ENCODE data around the gene PPP2R2C.

Gene PPP2R2C

GRCh38 chr4:6442555-6442954, 29.9 kb downstream of the PPP2R2C start:
- H4K8ac ChIP-seq (ENCODE audit: low read depth, low read length): no peak overlapping the region
- peak overlapping the region; percentile 40 for H2AK5ac ChIP-seq (ENCODE audit: low read depth, low read length)
- H3K27ac ChIP-seq (replicated peaks; ENCODE audit: low read length): no peak overlapping the region
- no peak overlapping the region for H2AFZ ChIP-seq (ENCODE audit: low read length)
- H3K36me3 ChIP-seq (replicated peaks in 1 of 2; ENCODE audit: control insufficient read depth in 2 of 2, insufficient read depth in 2 of 2, low read length in 2 of 2): no peaks in the 10 kb centered on the region
- H3K23ac ChIP-seq (ENCODE audit: low read depth, low read length, poor library complexity): peak overlapping the region; percentile 12
- H4K91ac ChIP-seq (ENCODE audit: low read depth, low read length, poor library complexity): no peak overlapping the region
- peaks cover 11 to 13% of the 10 kb centered on the region in 2 donors for H3K4me1 ChIP-seq (ENCODE audit: control insufficient read depth in 2 of 2, insufficient read depth in 1 of 2, low read depth in 1 of 2, low read length in 2 of 2)
- no peak overlapping the region for H2BK5ac ChIP-seq (ENCODE audit: low read length)
- peaks cover 0 to 35% (median 0%) of the 10 kb centered on the region in 3 experiments for H3K27me3 ChIP-seq (ENCODE audit: control insufficient read depth in 3 of 3, insufficient read depth in 3 of 3, low read depth in 1 of 3, low read length in 3 of 3)
- H3K4me2 ChIP-seq (ENCODE audit: insufficient read depth, low read length, poor library complexity, severe bottlenecking): no peak overlapping the region
- no peak overlapping the region for H2BK120ac ChIP-seq (ENCODE audit: low read depth, low read length)
- H2BK12ac ChIP-seq (ENCODE audit: low read length): no peak overlapping the region
- no CpG with 5 or more reads among the region's 8 CpGs for WGBS, 2 donors (ENCODE audit: extremely low coverage in 2 of 2, insufficient read length in 2 of 2, insufficient replicate concordance in 1 of 2)
- H3K18ac ChIP-seq (ENCODE audit: low read length): peak overlapping the region; percentile 25
- no peaks in the 10 kb centered on the region for H3K79me1 ChIP-seq (ENCODE audit: low read depth, low read length)
- no peak overlapping the region for H3K4ac ChIP-seq (ENCODE audit: low read length)
- peak overlapping the region; percentile 21 for H2BK15ac ChIP-seq (ENCODE audit: low read length)
- no peak overlapping the region for H3K9ac ChIP-seq (ENCODE audit: low read depth, low read length, poor library complexity)
- peak overlapping the region; percentile 84 for H3K14ac ChIP-seq (ENCODE audit: low read length)
- H3K4me3 ChIP-seq (ENCODE audit: low read length in 2 of 2): no peak overlapping the region
- no peak for DNase-seq (ENCODE audit: low spot score)
- H3K9me3 ChIP-seq (replicated peaks in 1 of 2; ENCODE audit: control insufficient read depth in 2 of 2, insufficient read depth in 1 of 2, low read depth in 1 of 2, low read length in 2 of 2): no peaks in the 10 kb centered on the region

GRCh38 chr4:6441758-6442157, 30.7 kb downstream of the PPP2R2C start:
- H2AK5ac ChIP-seq (ENCODE audit: low read depth, low read length): peak overlapping the region; percentile 57

GRCh38 chr4:6441202-6441582, 31.2 kb downstream of the PPP2R2C start:
- Histone ChIP-seq H3K4me2 (ENCODE audit: insufficient read depth, low read length, poor library complexity, severe bottlenecking) (no peak overlapping the region), H3K27ac (replicated peaks; ENCODE audit: low read length) (no peak overlapping the region), H2BK15ac (ENCODE audit: low read length) (no peak overlapping the region), H3K9ac (ENCODE audit: low read depth, low read length, poor library complexity) (peak overlapping the region; percentile 45), H2BK12ac (ENCODE audit: low read length) (peak overlapping the region; percentile 65), H4K8ac (ENCODE audit: low read depth, low read length) (no peak overlapping the region), H2BK120ac (ENCODE audit: low read depth, low read length) (peak overlapping the region; percentile 37), H3K9me3 (replicated peaks in 1 of 2; ENCODE audit: control insufficient read depth in 2 of 2, insufficient read depth in 1 of 2, low read depth in 1 of 2, low read length in 2 of 2) (no peaks in the 10 kb centered on the region), H3K18ac (ENCODE audit: low read length) (peak overlapping the region; percentile 65), H3K36me3 (replicated peaks in 1 of 2; ENCODE audit: control insufficient read depth in 2 of 2, insufficient read depth in 2 of 2, low read length in 2 of 2) (no peaks in the 10 kb centered on the region), H3K14ac (ENCODE audit: low read length) (no peak overlapping the region), H2AFZ (ENCODE audit: low read length) (no peak overlapping the region), H3K27me3 (ENCODE audit: control insufficient read depth in 3 of 3, insufficient read depth in 3 of 3, low read depth in 1 of 3, low read length in 3 of 3) (peaks cover 0 to 24% (median 0%) of the 10 kb centered on the region in 3 experiments), H4K91ac (ENCODE audit: low read depth, low read length, poor library complexity) (peak overlapping the region; percentile 19), H2AK5ac (ENCODE audit: low read depth, low read length) (peak overlapping the region; percentile 57), H3K4ac (ENCODE audit: low read length) (no peak overlapping the region), H3K4me3 (ENCODE audit: low read length in 2 of 2) (peak overlapping the region in 1 of 2 donors; percentile 5), H2BK5ac (ENCODE audit: low read length) (no peak overlapping the region), H3K23ac (ENCODE audit: low read depth, low read length, poor library complexity) (no peak overlapping the region), H3K4me1 (ENCODE audit: control insufficient read depth in 2 of 2, insufficient read depth in 1 of 2, low read depth in 1 of 2, low read length in 2 of 2) (peaks cover 0 to 1% of the 10 kb centered on the region in 2 donors), H3K79me1 (ENCODE audit: low read depth, low read length) (no peaks in the 10 kb centered on the region)
- WGBS, 2 donors (ENCODE audit: extremely low coverage in 2 of 2, insufficient read length in 2 of 2, insufficient replicate concordance in 1 of 2): no CpG with 5 or more reads among the region's 6 CpGs
- no peak for DNase-seq (ENCODE audit: low spot score)

More at GRCh38 chr4:6441758-6442157, 30.7 kb downstream of the PPP2R2C start:
- H3K27me3 ChIP-seq (ENCODE audit: control insufficient read depth in 3 of 3, insufficient read depth in 3 of 3, low read depth in 1 of 3, low read length in 3 of 3): peaks cover 0 to 30% (median 0%) of the 10 kb centered on the region in 3 experiments
- no peak overlapping the region for H4K91ac ChIP-seq (ENCODE audit: low read depth, low read length, poor library complexity)
- peak overlapping the region; percentile 48 for H3K14ac ChIP-seq (ENCODE audit: low read length)
- peaks cover 4 to 6% of the 10 kb centered on the region in 2 donors for H3K4me1 ChIP-seq (ENCODE audit: control insufficient read depth in 2 of 2, insufficient read depth in 1 of 2, low read depth in 1 of 2, low read length in 2 of 2)
- no peak for DNase-seq (ENCODE audit: low spot score)
- H2BK5ac ChIP-seq (ENCODE audit: low read length): no peak overlapping the region
- H2BK15ac ChIP-seq (ENCODE audit: low read length): no peak overlapping the region
- H3K4ac ChIP-seq (ENCODE audit: low read length): no peak overlapping the region
- peak overlapping the region; percentile 65 for H2BK12ac ChIP-seq (ENCODE audit: low read length)
- no peaks in the 10 kb centered on the region for H3K9me3 ChIP-seq (replicated peaks in 1 of 2; ENCODE audit: control insufficient read depth in 2 of 2, insufficient read depth in 1 of 2, low read depth in 1 of 2, low read length in 2 of 2)
- peak overlapping the region; percentile 37 for H2BK120ac ChIP-seq (ENCODE audit: low read depth, low read length)
- H4K8ac ChIP-seq (ENCODE audit: low read depth, low read length): no peak overlapping the region
- peak overlapping the region; percentile 46 for H3K18ac ChIP-seq (ENCODE audit: low read length)
- H3K23ac ChIP-seq (ENCODE audit: low read depth, low read length, poor library complexity): no peak overlapping the region
- no peaks in the 10 kb centered on the region for H3K36me3 ChIP-seq (replicated peaks in 1 of 2; ENCODE audit: control insufficient read depth in 2 of 2, insufficient read depth in 2 of 2, low read length in 2 of 2)
- no peak overlapping the region for H3K27ac ChIP-seq (replicated peaks; ENCODE audit: low read length)
- H2AFZ ChIP-seq (ENCODE audit: low read length): no peak overlapping the region
- H3K9ac ChIP-seq (ENCODE audit: low read depth, low read length, poor library complexity): peak overlapping the region; percentile 24
- H3K4me3 ChIP-seq (ENCODE audit: low read length in 2 of 2): no peak overlapping the region
- WGBS, 2 donors (ENCODE audit: extremely low coverage in 2 of 2, insufficient read length in 2 of 2, insufficient replicate concordance in 1 of 2): no CpG with 5 or more reads among the region's 7 CpGs
- no peaks in the 10 kb centered on the region for H3K79me1 ChIP-seq (ENCODE audit: low read depth, low read length)
- no peak overlapping the region for H3K4me2 ChIP-seq (ENCODE audit: insufficient read depth, low read length, poor library complexity, severe bottlenecking)

GRCh38 chr4:6440506-6441201, 31.8 kb downstream of the PPP2R2C start:
- Histone ChIP-seq H3K4me3 (ENCODE audit: low read length in 2 of 2) (no peak overlapping the region), H3K14ac (ENCODE audit: low read length) (no peak overlapping the region), H3K4me1 (ENCODE audit: control insufficient read depth in 2 of 2, insufficient read depth in 1 of 2, low read depth in 1 of 2, low read length in 2 of 2) (peaks cover 0 to 1% of the 10 kb centered on the region in 2 donors), H4K91ac (ENCODE audit: low read depth, low read length, poor library complexity) (no peak overlapping the region), H3K9ac (ENCODE audit: low read depth, low read length, poor library complexity) (no peak overlapping the region), H3K23ac (ENCODE audit: low read depth, low read length, poor library complexity) (no peak overlapping the region), H3K27ac (replicated peaks; ENCODE audit: low read length) (no peak overlapping the region), H3K9me3 (replicated peaks in 1 of 2; ENCODE audit: control insufficient read depth in 2 of 2, insufficient read depth in 1 of 2, low read depth in 1 of 2, low read length in 2 of 2) (no peaks in the 10 kb centered on the region), H3K27me3 (ENCODE audit: control insufficient read depth in 3 of 3, insufficient read depth in 3 of 3, low read depth in 1 of 3, low read length in 3 of 3) (peaks cover 0 to 18% (median 0%) of the 10 kb centered on the region in 3 experiments), H3K36me3 (replicated peaks in 1 of 2; ENCODE audit: control insufficient read depth in 2 of 2, insufficient read depth in 2 of 2, low read length in 2 of 2) (no peaks in the 10 kb centered on the region), H2BK15ac (ENCODE audit: low read length) (no peak overlapping the region), H3K79me1 (ENCODE audit: low read depth, low read length) (no peaks in the 10 kb centered on the region), H3K4ac (ENCODE audit: low read length) (no peak overlapping the region), H2BK12ac (ENCODE audit: low read length) (no peak overlapping the region), H3K18ac (ENCODE audit: low read length) (no peak overlapping the region), H2AK5ac (ENCODE audit: low read depth, low read length) (no peak overlapping the region), H2AFZ (ENCODE audit: low read length) (no peak overlapping the region), H4K8ac (ENCODE audit: low read depth, low read length) (no peak overlapping the region), H3K4me2 (ENCODE audit: insufficient read depth, low read length, poor library complexity, severe bottlenecking) (no peak overlapping the region), H2BK120ac (ENCODE audit: low read depth, low read length) (no peak overlapping the region), H2BK5ac (ENCODE audit: low read length) (no peak overlapping the region)
- WGBS, 2 donors (ENCODE audit: extremely low coverage in 2 of 2, insufficient read length in 2 of 2, insufficient replicate concordance in 1 of 2): no CpG with 5 or more reads among the region's 8 CpGs
- DNase-seq (ENCODE audit: low spot score): no peak

Measured in neuronal stem cell (in vitro differentiated cells).